Activated CD4-positive, alpha-beta T cell treated with anti-CD3 and anti-CD28 coated beads, Interleukin-2, amount 50 U/mL, for 48 hours (primary cell): ENCODE data around the gene CLCA4.

Source experiments
- DNase-seq, 2 experiments: peaks; one replicate each; pipeline ENCODE4 v3.0.0-alpha.2; 2020

Gene CLCA4

GRCh38 chr1:86621286-86621685, 74.4 kb downstream of the CLCA4 start:
- DNase-seq = no peak
